Measurements from ENCODE around the gene EXOC6. TPM values are rescaled to one million over a fixed set of nuclear protein-coding genes. Genes with fewer than 3 reads are reported as not detected.
A peak's percentile ranks its signal among the peaks of the same experiment; 100 is the strongest.
"Not testable (repeated sequence)": the region's sequence is repeated elsewhere in the genome, so short reads cannot be mapped to it uniquely, and the experiment has no call there.

EXOC6 gene
- total RNA-seq, 1 donor from 2014 or later = 9.0 TPM

DNA sequence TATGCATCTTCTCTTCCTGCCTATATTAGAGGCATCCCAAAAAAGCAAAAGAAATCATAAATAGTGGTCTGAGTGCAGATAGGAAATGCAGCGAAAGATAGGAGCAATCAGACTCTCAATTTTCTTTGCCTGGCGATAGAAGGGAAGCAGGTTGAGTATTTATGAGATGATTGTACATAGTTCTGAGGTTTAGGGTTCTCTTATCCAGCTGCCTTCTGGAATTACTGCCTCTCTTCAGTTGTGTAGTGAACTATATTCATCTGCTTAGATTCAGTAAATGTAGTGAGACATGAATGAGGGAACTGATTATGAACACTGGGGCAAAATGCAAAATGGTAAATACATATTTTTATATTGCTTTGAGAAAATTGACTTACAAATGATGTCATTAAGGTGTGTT lies 119.3 kb downstream of the EXOC6 start:
- peaks cover 5% of the 10 kb centered on the region for H3K36me3 Mint-ChIP-seq

DNA sequence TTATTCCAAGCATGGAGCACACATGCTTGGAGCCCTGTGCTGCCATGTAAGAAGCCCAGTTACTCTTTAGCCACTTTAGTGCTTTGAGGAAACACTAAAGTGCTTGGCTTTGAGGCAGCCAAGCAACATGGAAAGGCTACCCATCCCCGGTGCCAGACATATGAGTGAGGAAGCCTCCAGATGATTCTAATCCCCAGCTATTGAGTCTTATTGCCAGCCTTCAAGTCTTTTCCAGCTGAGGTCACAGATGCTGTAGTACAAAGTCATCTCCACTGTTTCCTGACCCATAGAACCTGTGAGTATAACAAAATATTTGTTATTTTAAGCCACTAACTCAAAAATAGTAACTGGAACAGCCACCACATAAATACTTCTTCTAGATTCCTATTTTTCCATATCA lies 120.8 kb downstream of the EXOC6 start:
- peaks cover 4% of the 10 kb centered on the region for H3K4me1 Mint-ChIP-seq (ENCODE audit: unreplicated experiment)
- H3K27me3 Mint-ChIP-seq = no peaks in the 10 kb centered on the region
- no peak overlapping the region for H3K27ac Mint-ChIP-seq
- no peak for DNase-seq (ENCODE audit: extremely low spot score, unreplicated experiment)
- peaks cover 11% of the 10 kb centered on the region for H3K9me3 Mint-ChIP-seq
- peaks cover 15% of the 10 kb centered on the region for H3K36me3 Mint-ChIP-seq
- H3K4me3 Mint-ChIP-seq = no peak overlapping the region
- TF ChIP-seq, protein P1, sequence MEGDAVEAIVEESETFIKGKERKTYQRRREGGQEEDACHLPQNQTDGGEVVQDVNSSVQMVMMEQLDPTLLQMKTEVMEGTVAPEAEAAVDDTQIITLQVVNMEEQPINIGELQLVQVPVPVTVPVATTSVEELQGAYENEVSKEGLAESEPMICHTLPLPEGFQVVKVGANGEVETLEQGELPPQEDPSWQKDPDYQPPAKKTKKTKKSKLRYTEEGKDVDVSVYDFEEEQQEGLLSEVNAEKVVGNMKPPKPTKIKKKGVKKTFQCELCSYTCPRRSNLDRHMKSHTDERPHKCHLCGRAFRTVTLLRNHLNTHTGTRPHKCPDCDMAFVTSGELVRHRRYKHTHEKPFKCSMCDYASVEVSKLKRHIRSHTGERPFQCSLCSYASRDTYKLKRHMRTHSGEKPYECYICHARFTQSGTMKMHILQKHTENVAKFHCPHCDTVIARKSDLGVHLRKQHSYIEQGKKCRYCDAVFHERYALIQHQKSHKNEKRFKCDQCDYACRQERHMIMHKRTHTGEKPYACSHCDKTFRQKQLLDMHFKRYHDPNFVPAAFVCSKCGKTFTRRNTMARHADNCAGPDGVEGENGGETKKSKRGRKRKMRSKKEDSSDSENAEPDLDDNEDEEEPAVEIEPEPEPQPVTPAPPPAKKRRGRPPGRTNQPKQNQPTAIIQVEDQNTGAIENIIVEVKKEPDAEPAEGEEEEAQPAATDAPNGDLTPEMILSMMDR (conservative IDR thresholded peaks at IDR 0.05) = no peak

More for the DNA sequence above, 119.3 kb downstream of the EXOC6 start:
- H3K9me3 Mint-ChIP-seq = peaks cover 6% of the 10 kb centered on the region
- H3K4me1 Mint-ChIP-seq (ENCODE audit: unreplicated experiment) = peaks cover 4% of the 10 kb centered on the region
- no peak for DNase-seq (ENCODE audit: extremely low spot score, unreplicated experiment)
- no peak overlapping the region for H3K27ac Mint-ChIP-seq
- no peaks in the 10 kb centered on the region for H3K27me3 Mint-ChIP-seq
- H3K4me3 Mint-ChIP-seq = no peak overlapping the region
- TF ChIP-seq, protein P1 (conservative IDR thresholded peaks at IDR 0.05) = no peak

DNA sequence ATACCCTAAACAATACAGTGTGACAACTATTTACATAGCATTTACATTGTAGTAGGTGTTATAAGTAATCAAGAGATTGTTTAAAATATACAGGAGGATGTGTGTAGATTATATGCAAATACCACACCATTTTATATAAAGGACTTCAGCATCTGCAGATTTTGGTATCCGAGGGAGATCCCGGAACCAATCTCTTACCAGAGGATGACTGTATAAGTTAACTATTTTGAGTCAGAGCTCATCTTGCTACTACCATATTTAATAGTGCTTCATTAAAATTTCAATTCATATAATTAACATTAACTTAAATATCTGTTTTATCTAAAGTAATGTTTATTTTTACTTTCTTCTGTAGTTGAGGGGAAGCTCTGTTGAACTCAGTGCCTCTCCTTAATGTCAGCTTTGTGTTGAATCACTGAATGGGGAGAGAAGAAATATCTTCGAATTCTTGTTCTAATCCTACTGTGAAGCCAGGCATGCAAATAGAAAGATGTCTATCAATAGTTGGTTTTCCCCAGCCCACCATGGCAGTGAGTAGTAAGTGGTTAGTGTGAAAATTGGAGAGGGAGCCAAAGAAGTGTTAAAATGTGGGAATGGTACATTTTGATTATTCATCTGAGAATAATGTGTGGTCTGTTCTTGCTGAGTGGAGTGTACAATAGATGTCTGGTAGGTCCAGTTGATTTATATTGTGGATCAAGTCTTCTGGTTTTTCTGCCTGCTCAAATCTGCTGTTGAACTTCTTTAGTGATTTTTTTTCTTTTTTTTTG lies 122.2 kb downstream of the EXOC6 start:
- Mint-ChIP-seq H3K27ac (no peak overlapping the region), H3K9me3 (peaks cover 11% of the 10 kb centered on the region), H3K27me3 (no peaks in the 10 kb centered on the region), H3K36me3 (peaks cover 15% of the 10 kb centered on the region), H3K4me3 (no peak overlapping the region), H3K4me1 (ENCODE audit: unreplicated experiment) (peaks cover 4% of the 10 kb centered on the region)
- TF ChIP-seq, protein P1 (conservative IDR thresholded peaks at IDR 0.05) = no peak
- DNase-seq (ENCODE audit: extremely low spot score, unreplicated experiment) = no peak

DNA sequence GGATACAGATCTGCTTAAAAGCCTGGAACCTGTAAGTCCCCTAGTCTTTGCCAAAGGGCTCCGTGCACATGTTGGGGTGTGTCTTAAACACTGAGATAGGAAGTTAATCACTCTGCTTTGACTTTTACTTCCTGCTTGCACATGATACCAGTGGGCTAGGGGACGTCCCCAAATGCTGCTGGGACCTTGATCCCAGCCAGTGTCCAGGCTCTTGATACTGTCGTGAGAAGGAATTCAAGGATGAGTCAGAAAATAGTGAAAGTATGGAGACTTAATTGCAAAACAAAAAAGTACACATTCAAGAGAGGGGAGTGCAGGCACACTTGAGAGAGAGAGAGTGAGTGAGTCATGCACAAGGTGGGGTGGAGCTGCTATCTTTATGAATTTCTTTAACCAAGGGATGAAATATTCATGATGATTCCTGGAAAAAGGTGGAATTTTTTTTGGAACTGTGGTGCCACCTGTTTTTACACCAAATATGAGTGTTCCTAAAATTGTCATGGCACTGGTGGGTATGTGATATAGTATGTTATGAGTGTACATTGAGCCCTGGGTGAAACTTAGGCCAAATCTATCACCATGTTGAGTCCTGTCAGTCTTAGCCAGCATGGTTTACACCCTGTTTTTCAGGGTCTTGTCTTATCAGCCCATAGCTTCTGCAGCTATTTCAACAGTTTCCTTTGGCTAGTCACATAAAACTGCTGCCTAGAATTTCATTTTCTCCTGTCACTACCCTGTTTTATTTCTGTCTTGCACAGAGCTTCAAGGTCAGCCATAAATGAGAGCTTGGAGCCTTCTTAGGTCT lies 123.9 kb downstream of the EXOC6 start:
- no peaks in the 10 kb centered on the region for H3K27me3 Mint-ChIP-seq
- peaks cover 4% of the 10 kb centered on the region for H3K4me1 Mint-ChIP-seq (ENCODE audit: unreplicated experiment)
- H3K9me3 Mint-ChIP-seq = peaks cover 11% of the 10 kb centered on the region
- TF ChIP-seq, protein P1 (conservative IDR thresholded peaks at IDR 0.05) = no peak
- H3K4me3 Mint-ChIP-seq = no peak overlapping the region
- DNase-seq (ENCODE audit: extremely low spot score, unreplicated experiment) = no peak
- H3K36me3 Mint-ChIP-seq = peaks cover 15% of the 10 kb centered on the region
- H3K27ac Mint-ChIP-seq = peak overlapping the region; percentile 52

DNA sequence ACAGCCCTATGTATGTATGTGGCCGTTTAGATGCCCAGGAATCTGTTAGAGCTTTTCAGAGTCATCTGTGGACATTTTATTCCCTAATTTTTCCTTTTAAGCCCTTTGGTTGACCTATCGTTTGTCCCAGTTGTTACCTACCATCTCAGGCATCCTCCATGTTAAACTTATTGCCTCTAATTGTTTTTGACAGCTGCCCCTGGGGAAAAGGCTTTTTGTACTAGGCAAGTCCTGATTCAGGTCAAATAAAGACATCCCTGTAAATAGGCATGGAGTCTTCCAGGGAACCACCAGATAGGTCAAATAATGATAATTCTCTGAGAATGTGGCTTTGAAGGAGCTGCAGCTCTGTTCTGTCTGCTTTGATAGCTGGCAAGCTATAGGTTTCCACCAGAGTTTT lies 124.6 kb downstream of the EXOC6 start:
- Mint-ChIP-seq H3K27ac (no peak overlapping the region), H3K9me3 (peaks cover 11% of the 10 kb centered on the region), H3K36me3 (peaks cover 15% of the 10 kb centered on the region), H3K4me1 (ENCODE audit: unreplicated experiment) (peaks cover 4% of the 10 kb centered on the region), H3K27me3 (no peaks in the 10 kb centered on the region), H3K4me3 (no peak overlapping the region)
- TF ChIP-seq, protein P1 (conservative IDR thresholded peaks at IDR 0.05) = no peak
- no peak for DNase-seq (ENCODE audit: extremely low spot score, unreplicated experiment)

DNA sequence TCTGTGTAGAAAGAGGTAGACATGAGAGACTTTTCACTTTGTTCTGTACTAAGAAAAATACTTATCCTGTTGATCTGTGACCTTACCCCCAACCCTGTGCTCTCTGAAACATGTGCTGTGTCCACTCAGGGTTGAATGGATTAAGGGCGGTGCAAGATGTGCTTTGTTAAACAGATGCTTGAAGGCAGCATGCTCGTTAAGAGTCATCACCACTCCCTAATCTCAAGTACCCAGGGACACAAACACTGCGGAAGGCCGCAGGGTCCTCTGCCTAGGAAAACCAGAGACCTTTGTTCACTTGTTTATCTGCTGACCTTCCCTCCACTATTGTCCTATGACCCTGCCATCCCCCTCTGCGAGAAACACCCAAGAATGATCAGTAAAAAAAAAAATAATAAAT lies 128.0 kb downstream of the EXOC6 start:
- not testable (repeated sequence) for H3K27ac Mint-ChIP-seq; H3K4me1 Mint-ChIP-seq (ENCODE audit: unreplicated experiment); H3K4me3 Mint-ChIP-seq; DNase-seq (ENCODE audit: extremely low spot score, unreplicated experiment); H3K27me3 Mint-ChIP-seq
- H3K9me3 Mint-ChIP-seq = peaks cover 11% of the 10 kb centered on the region
- peaks cover 15% of the 10 kb centered on the region for H3K36me3 Mint-ChIP-seq
